ENCODE data around the gene SWI5. TPM values are rescaled to one million over a fixed set of nuclear protein-coding genes. Genes with fewer than 3 reads are reported as not detected.

The SWI5 gene
- total RNA-seq, 2 experiments from 2014 or later, result 16.9 to 19.4 TPM

Other genes with a start within 250 kb of the SWI5 start
- gene NAIF1, start 209.0 kb upstream of the SWI5 start, total RNA-seq, result 10 to 100 TPM; 11.2 to 12.0 TPM
- gene SLC25A25, start 208.0 kb upstream of the SWI5 start, total RNA-seq, result 10 to 100 TPM; 13.0 to 14.5 TPM
- 10 to 100 TPM; 63.3 to 66.1 TPM for gene PTGES2, start 148.5 kb upstream of the SWI5 start, total RNA-seq
- gene LCN2, start 126.8 kb upstream of the SWI5 start, total RNA-seq, result not detected
- 10 to 100 TPM; 74.1 to 77.3 TPM for gene BBLN, start 116.0 kb upstream of the SWI5 start, total RNA-seq
- 10 to 100 TPM; 86.8 to 91.3 TPM for gene CIZ1, start 84.7 kb upstream of the SWI5 start, total RNA-seq
- under 1 TPM; 0.37 to 0.58 TPM for gene DNM1, start 72.9 kb upstream of the SWI5 start, total RNA-seq
- 10 to 100 TPM; 23.4 to 24.3 TPM for gene GOLGA2, start 269 bp upstream of the SWI5 start, total RNA-seq
- gene TRUB2, start 46.2 kb downstream of the SWI5 start, total RNA-seq, result 10 to 100 TPM; 43.5 to 45.4 TPM
- 10 to 100 TPM; 41.4 to 45.6 TPM for gene COQ4, start 46.6 kb downstream of the SWI5 start, total RNA-seq
- gene SLC27A4, start 64.3 kb downstream of the SWI5 start, total RNA-seq, result 10 to 100 TPM; 21.0 to 22.8 TPM
- 10 to 100 TPM; 81.7 to 85.6 TPM for gene URM1, start 95.1 kb downstream of the SWI5 start, total RNA-seq
- gene CERCAM, start 144.6 kb downstream of the SWI5 start, total RNA-seq, result 1 to 10 TPM; 1.4 to 2.2 TPM
- 10 to 100 TPM; 72.7 to 76.1 TPM for gene ODF2, start 179.7 kb downstream of the SWI5 start, total RNA-seq
- gene GLE1, start 228.4 kb downstream of the SWI5 start, total RNA-seq, result 10 to 100 TPM; 45.1 to 45.8 TPM

All from activated naive CD8-positive, alpha-beta T cell treated with anti-CD3 and anti-CD28 coated beads for 36 hours (primary cell).